Upper lobe of left lung (tissue), 6 donors: Measurements from ENCODE around the gene STN1. TPM values are rescaled to one million over a fixed set of nuclear protein-coding genes. Genes with fewer than 3 reads are reported as not detected.

Experiments
- ATAC-seq, 2 donors: fragments of 200-7000 bp; cut with Tn5 transposase; one replicate each; pipeline ENCODE4 v1.9.1; 2022; ENCODE audit warnings: mild to moderate bottlenecking in 2 of 2, moderate library complexity in 2 of 2; ENCODE audit not compliant: low FRiP score in 2 of 2
- DNase-seq, 2 donors: peaks; one replicate each; pipeline ENCODE4 v3.0.0-alpha.2; 2019 to 2020
- H3K27ac ChIP-seq, 4 donors: fragments of 200-600 bp; sonication (generic); one replicate each; pipeline ENCODE4 v1.5.1; 2016 to 2019
- H3K27me3 ChIP-seq, 4 donors: fragments of 200-600 bp; sonication (generic); one replicate each; pipeline ENCODE4 v1.5.1; 2017 to 2019
- H3K36me3 ChIP-seq, 4 donors: fragments of 200-600 bp; sonication (generic); one replicate each; pipeline ENCODE4 v1.5.1; 2016 to 2019
- H3K4me1 ChIP-seq, 4 donors: fragments of 200-600 bp; sonication (generic); one replicate each; pipeline ENCODE4 v1.5.1; 2018 to 2019
- H3K4me3 ChIP-seq, 4 donors: fragments of 200-600 bp; sonication (generic); one replicate each; pipeline ENCODE4 v1.5.1; 2017 to 2019; ENCODE audit warnings: mild to moderate bottlenecking in 2 of 4, moderate library complexity in 1 of 4
- H3K9me3 ChIP-seq, 4 donors: fragments of 200-600 bp; sonication (generic); one replicate each; pipeline ENCODE4 v1.5.1; 2018 to 2019
- CTCF ChIP-seq, 6 experiments: fragments of 450-650 bp in 4 of 6; fragments of 200-600 bp in 2 of 6; sonication (generic) in 2 of 6; IDR thresholded peaks; one replicate each; pipeline ENCODE4 v1.5.1; 2016 to 2019; ENCODE audit warnings: antibody characterized with exemption in 6 of 6
- EP300 ChIP-seq, 4 donors: sonication (generic); formaldehyde crosslinking; IDR thresholded peaks; one replicate each; pipeline ENCODE4 v1.5.1; 2017; ENCODE audit warnings: antibody characterized with exemption in 4 of 4, control low read depth in 2 of 4
- POLR2A ChIP-seq, 4 donors: fragments of 450-650 bp; IDR thresholded peaks; one replicate each; pipeline ENCODE4 v1.5.1; 2016 to 2017; ENCODE audit warnings: antibody characterized with exemption in 4 of 4, mild to moderate bottlenecking in 2 of 4
- POLR2AphosphoS5 ChIP-seq, 2 donors: sonication (generic); formaldehyde crosslinking; IDR thresholded peaks; one replicate each; pipeline ENCODE4 v1.5.1; 2017; ENCODE audit warnings: antibody characterized with exemption in 2 of 2
- WGBS, 2 donors: methylation state at CpG; one replicate each; pipeline ENCODE4 v1.1.5; 2017 to 2018; 5-methylcytosine and 5-hydroxymethylcytosine counted together
- total RNA-seq, 6 donors: library from RNA; depleted of rRNA in 4 of 6; stranded (reverse); fragments of >200 nt in 4 of 6; gene quantifications; one replicate each; pipeline versions ENCODE4 v1.1.0 to v1.2.1, GENCODE V29; 2016 to 2021
- donor health status: DM: no; HTN: no; CAD: no; lungs with moderate emphysema.
- donor health status: DM: no; HTN: yes; CAD: no; lungs with severe emphysema.

STN1 gene
- total RNA-seq, 6 donors from 2014 or later = 36.3 to 71.4 (median 53.4) TPM

- no peaks in the 10 kb centered on the region for H3K36me3 ChIP-seq
- no peak overlapping the region for H3K4me3 ChIP-seq
- no peak for TF ChIP-seq POLR2AphosphoS5 (IDR thresholded peaks at IDR 0.05)
- TF ChIP-seq POLR2A (IDR thresholded peaks at IDR 0.05) = no peak
- TF ChIP-seq CTCF (IDR thresholded peaks at IDR 0.05) = no peak
- TF ChIP-seq EP300 (IDR thresholded peaks at IDR 0.05) = no peak
- H3K27ac ChIP-seq = no peak overlapping the region
- no peaks in the 10 kb centered on the region for H3K4me1 ChIP-seq
- ATAC-seq (no peak), DNase-seq (no peak)
- H3K9me3 ChIP-seq = no peaks in the 10 kb centered on the region
- 64 to 69% methylated on average over 3 of the region's 3 CpGs for WGBS, 2 donors
- no peaks in the 10 kb centered on the region for H3K27me3 ChIP-seq
These were observed 30.0 kb upstream of the STN1 start for GRCh38 chr10:103947799-103948516.

- Histone ChIP-seq H3K27ac (no peak overlapping the region), H3K36me3 (no peaks in the 10 kb centered on the region), H3K27me3 (no peaks in the 10 kb centered on the region), H3K4me1 (no peaks in the 10 kb centered on the region), H3K4me3 (no peak overlapping the region), H3K9me3 (no peaks in the 10 kb centered on the region)
- DNase-seq (no peak), ATAC-seq (no peak)
- TF ChIP-seq CTCF (IDR thresholded peaks at IDR 0.05) = no peak
- no peak for TF ChIP-seq EP300 (IDR thresholded peaks at IDR 0.05)
- TF ChIP-seq POLR2AphosphoS5 (IDR thresholded peaks at IDR 0.05) = no peak
- TF ChIP-seq POLR2A (IDR thresholded peaks at IDR 0.05) = no peak
- WGBS, 2 donors = 73 to 77% methylated on average over 2 of the region's 2 CpGs
These were observed 24.9 kb upstream of the STN1 start for GRCh38 chr10:103942866-103943265.

- Histone ChIP-seq H3K4me3 (no peak overlapping the region), H3K27me3 (no peaks in the 10 kb centered on the region), H3K4me1 (no peaks in the 10 kb centered on the region), H3K36me3 (no peaks in the 10 kb centered on the region), H3K9me3 (no peaks in the 10 kb centered on the region), H3K27ac (no peak overlapping the region)
- DNase-seq (no peak), ATAC-seq (no peak)
- TF ChIP-seq CTCF (IDR thresholded peaks at IDR 0.05) = no peak
- TF ChIP-seq EP300 (IDR thresholded peaks at IDR 0.05) = no peak
- no peak for TF ChIP-seq POLR2AphosphoS5 (IDR thresholded peaks at IDR 0.05)
- TF ChIP-seq POLR2A (IDR thresholded peaks at IDR 0.05) = no peak
- 64 to 84% methylated on average over 2 of the region's 2 CpGs for WGBS, 2 donors
These were observed 23.8 kb upstream of the STN1 start for GRCh38 chr10:103941801-103942200.

GRCh38 chr10:103939522-103939921, 21.5 kb upstream of the STN1 start:
- Histone ChIP-seq H3K27ac (no peak overlapping the region), H3K4me1 (no peaks in the 10 kb centered on the region), H3K9me3 (no peaks in the 10 kb centered on the region), H3K4me3 (no peak overlapping the region), H3K36me3 (no peaks in the 10 kb centered on the region), H3K27me3 (no peaks in the 10 kb centered on the region)
- ATAC-seq (no peak), DNase-seq (no peak)
- no peak for TF ChIP-seq CTCF (IDR thresholded peaks at IDR 0.05)
- TF ChIP-seq POLR2AphosphoS5 (IDR thresholded peaks at IDR 0.05) = no peak
- TF ChIP-seq POLR2A (IDR thresholded peaks at IDR 0.05) = no peak
- no peak for TF ChIP-seq EP300 (IDR thresholded peaks at IDR 0.05)

GRCh38 chr10:103936022-103936421, 18.0 kb upstream of the STN1 start:
- DNase-seq = peak in 1 of 2 donors; percentile 58
- Histone ChIP-seq H3K36me3 (no peaks in the 10 kb centered on the region), H3K4me1 (no peaks in the 10 kb centered on the region), H3K27me3 (no peaks in the 10 kb centered on the region), H3K4me3 (no peak overlapping the region), H3K27ac (no peak overlapping the region), H3K9me3 (no peaks in the 10 kb centered on the region)
- ATAC-seq = no peak
- TF ChIP-seq POLR2A (IDR thresholded peaks at IDR 0.05) (no peak), EP300 (IDR thresholded peaks at IDR 0.05) (no peak), CTCF (IDR thresholded peaks at IDR 0.05) (no peak), POLR2AphosphoS5 (IDR thresholded peaks at IDR 0.05) (no peak)
- 90 to 94% methylated on average over 5 to 6 of the region's 6 CpGs for WGBS, 2 donors
